Measurements from ENCODE around the gene LTB4R2. TPM values are rescaled to one million over a fixed set of nuclear protein-coding genes. Genes with fewer than 3 reads are reported as not detected.
A peak's percentile ranks its signal among the peaks of the same experiment; 100 is the strongest.

LTB4R2 gene
- total and polyA plus RNA-seq, 7 donors: under 0.01 to 5.5 (median 3.6) TPM; not detected in 1

GRCh38 chr14:24312736-24313507 is 3.0 kb downstream of the LTB4R2 start:
- no peak overlapping the region for H3K4me3 ChIP-seq
- peaks cover 0 to 38% (median 35%) of the 10 kb centered on the region in 4 donors for H3K4me1 ChIP-seq
- TF ChIP-seq POLR2AphosphoS5 (IDR thresholded peaks at IDR 0.05) (peak in 2 of 4 donors; percentile 22 to 57), CTCF (IDR thresholded peaks at IDR 0.05) (no peak), POLR2A (IDR thresholded peaks at IDR 0.05) (no peak), EP300 (IDR thresholded peaks at IDR 0.05) (no peak)
- 51 to 83% methylated on average over 9 of the region's 9 CpGs for WGBS, 2 donors
- H3K27ac ChIP-seq: peak overlapping the region; percentile 29 to 91 (median 82)
- H3K9me3 ChIP-seq: no peaks in the 10 kb centered on the region
- H3K36me3 ChIP-seq: no peaks in the 10 kb centered on the region
- DNase-seq: peak; percentile 74
- H3K27me3 ChIP-seq: peaks cover 0 to 30% (median 22%) of the 10 kb centered on the region in 3 donors
- intact Hi-C loops (cut with DNase I): no loop called here

GRCh38 chr14:24313913-24314312 is 4.0 kb downstream of the LTB4R2 start:
- no peaks in the 10 kb centered on the region for H3K9me3 ChIP-seq
- no peak overlapping the region for H3K4me3 ChIP-seq
- H3K27ac ChIP-seq: peak overlapping the region in 1 of 4 donors; percentile 81
- no peak for TF ChIP-seq EP300 (IDR thresholded peaks at IDR 0.05)
- no peak for TF ChIP-seq CTCF (IDR thresholded peaks at IDR 0.05)
- TF ChIP-seq POLR2AphosphoS5 (IDR thresholded peaks at IDR 0.05): no peak
- TF ChIP-seq POLR2A (IDR thresholded peaks at IDR 0.05): no peak
- H3K4me1 ChIP-seq: peaks cover 0 to 38% (median 34%) of the 10 kb centered on the region in 4 donors
- H3K36me3 ChIP-seq: no peaks in the 10 kb centered on the region
- WGBS, 2 donors: 66 to 91% methylated on average over 2 of the region's 2 CpGs
- DNase-seq: no peak
- peaks cover 5 to 40% (median 31%) of the 10 kb centered on the region in 3 donors for H3K27me3 ChIP-seq
- intact Hi-C loops (cut with DNase I): no loop called here

GRCh38 chr14:24314377-24315193 is 4.6 kb downstream of the LTB4R2 start:
- Histone ChIP-seq H3K27me3 (peaks cover 5 to 46% (median 37%) of the 10 kb centered on the region in 3 donors), H3K9me3 (no peaks in the 10 kb centered on the region), H3K27ac (peak overlapping the region in 1 of 4 donors; percentile 25), H3K4me3 (no peak overlapping the region), H3K4me1 (peaks cover 0 to 33% (median 31%) of the 10 kb centered on the region in 4 donors), H3K36me3 (no peaks in the 10 kb centered on the region)
- DNase-seq: no peak
- 74 to 77% methylated on average over 5 of the region's 5 CpGs for WGBS, 2 donors
- intact Hi-C loops (cut with DNase I): no loop called here
- no peak for TF ChIP-seq CTCF (IDR thresholded peaks at IDR 0.05)
- no peak for TF ChIP-seq EP300 (IDR thresholded peaks at IDR 0.05)
- no peak for TF ChIP-seq POLR2A (IDR thresholded peaks at IDR 0.05)
- TF ChIP-seq POLR2AphosphoS5 (IDR thresholded peaks at IDR 0.05): no peak

- H3K36me3 ChIP-seq: no peaks in the 10 kb centered on the region
- no peak overlapping the region for H3K4me3 ChIP-seq
- H3K9me3 ChIP-seq: no peaks in the 10 kb centered on the region
- intact Hi-C loops (cut with DNase I): no loop called here
- H3K27me3 ChIP-seq: peaks cover 5 to 54% (median 38%) of the 10 kb centered on the region in 3 donors
- no peak for DNase-seq
- 54 to 86% methylated on average over 10 of the region's 10 CpGs for WGBS, 2 donors
- TF ChIP-seq POLR2A (IDR thresholded peaks at IDR 0.05) (no peak), CTCF (IDR thresholded peaks at IDR 0.05) (no peak), EP300 (IDR thresholded peaks at IDR 0.05) (no peak), POLR2AphosphoS5 (IDR thresholded peaks at IDR 0.05) (no peak)
- peak overlapping the region in 3 of 4 donors; percentile 17 to 52 (median 25) for H3K27ac ChIP-seq
- H3K4me1 ChIP-seq: peaks cover 0 to 26% (median 24%) of the 10 kb centered on the region in 4 donors
Observed at GRCh38 chr14:24315243-24315806, 5.4 kb downstream of the LTB4R2 start.

Data from sigmoid colon (tissue), 7 donors.